ENCODE data around the gene SETD2. TPM values are rescaled to one million over a fixed set of nuclear protein-coding genes. Genes with fewer than 3 reads are reported as not detected.
"Not testable (repeated sequence)": the region's sequence is repeated elsewhere in the genome, so short reads cannot be mapped to it uniquely, and the experiment has no call there.

SETD2 gene, protein sequence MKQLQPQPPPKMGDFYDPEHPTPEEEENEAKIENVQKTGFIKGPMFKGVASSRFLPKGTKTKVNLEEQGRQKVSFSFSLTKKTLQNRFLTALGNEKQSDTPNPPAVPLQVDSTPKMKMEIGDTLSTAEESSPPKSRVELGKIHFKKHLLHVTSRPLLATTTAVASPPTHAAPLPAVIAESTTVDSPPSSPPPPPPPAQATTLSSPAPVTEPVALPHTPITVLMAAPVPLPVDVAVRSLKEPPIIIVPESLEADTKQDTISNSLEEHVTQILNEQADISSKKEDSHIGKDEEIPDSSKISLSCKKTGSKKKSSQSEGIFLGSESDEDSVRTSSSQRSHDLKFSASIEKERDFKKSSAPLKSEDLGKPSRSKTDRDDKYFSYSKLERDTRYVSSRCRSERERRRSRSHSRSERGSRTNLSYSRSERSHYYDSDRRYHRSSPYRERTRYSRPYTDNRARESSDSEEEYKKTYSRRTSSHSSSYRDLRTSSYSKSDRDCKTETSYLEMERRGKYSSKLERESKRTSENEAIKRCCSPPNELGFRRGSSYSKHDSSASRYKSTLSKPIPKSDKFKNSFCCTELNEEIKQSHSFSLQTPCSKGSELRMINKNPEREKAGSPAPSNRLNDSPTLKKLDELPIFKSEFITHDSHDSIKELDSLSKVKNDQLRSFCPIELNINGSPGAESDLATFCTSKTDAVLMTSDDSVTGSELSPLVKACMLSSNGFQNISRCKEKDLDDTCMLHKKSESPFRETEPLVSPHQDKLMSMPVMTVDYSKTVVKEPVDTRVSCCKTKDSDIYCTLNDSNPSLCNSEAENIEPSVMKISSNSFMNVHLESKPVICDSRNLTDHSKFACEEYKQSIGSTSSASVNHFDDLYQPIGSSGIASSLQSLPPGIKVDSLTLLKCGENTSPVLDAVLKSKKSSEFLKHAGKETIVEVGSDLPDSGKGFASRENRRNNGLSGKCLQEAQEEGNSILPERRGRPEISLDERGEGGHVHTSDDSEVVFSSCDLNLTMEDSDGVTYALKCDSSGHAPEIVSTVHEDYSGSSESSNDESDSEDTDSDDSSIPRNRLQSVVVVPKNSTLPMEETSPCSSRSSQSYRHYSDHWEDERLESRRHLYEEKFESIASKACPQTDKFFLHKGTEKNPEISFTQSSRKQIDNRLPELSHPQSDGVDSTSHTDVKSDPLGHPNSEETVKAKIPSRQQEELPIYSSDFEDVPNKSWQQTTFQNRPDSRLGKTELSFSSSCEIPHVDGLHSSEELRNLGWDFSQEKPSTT (N-terminal part only)
- total RNA-seq (2014; rRNA removed; shearing (Covaris generic)) (55.7 and 62.7 TPM in 2 replicates), total RNA-seq (2022) (74.5 and 79.3 TPM in 2 replicates), Bru-seq, nascent RNA (percentile 94 among the genes with signal in this experiment), BruChase-seq, experiment 1, labeled RNA remaining after a 6-hour chase (percentile 93 among the genes with signal in this experiment), BruChase-seq, experiment 2, labeled RNA remaining after a 2-hour chase (percentile 93 among the genes with signal in this experiment)
- long read RNA-seq, full-length matches to known transcripts: 1 of 30 reads
- long read RNA-seq, partial matches to known transcripts: 17 of 30 reads
- long read RNA-seq, other reads (novel, unspliced or antisense): 12 of 30 reads

- Histone ChIP-seq H4K20me1 (ENCODE audit: insufficient read depth, low read length) (peaks cover 30% of the 10 kb centered on the region), H3K4me3 (ENCODE audit: low read depth, low read length, poor library complexity, severe bottlenecking) (peak within 1 kb of the TSS; percentile 85), H3K9me3 (ENCODE audit: low read length) (no peaks in the 10 kb centered on the region), H3K9me2 (ENCODE audit: insufficient read depth, low read length) (no peaks in the 10 kb centered on the region), H3K4me2 (ENCODE audit: low read length) (peak within 1 kb of the TSS; percentile 81), H3K27ac (ENCODE audit: low read depth, low read length, poor library complexity, severe bottlenecking) (peak within 1 kb of the TSS; percentile 85), H2AFZ (ENCODE audit: low read length) (peak within 1 kb of the TSS; percentile 76; the same call in 1 of the 2 replicates), H3K79me2 (ENCODE audit: insufficient read depth, low read depth, low read length) (peaks cover 83% of the 10 kb centered on the region), H3K36me3 (ENCODE audit: insufficient read depth, low read length) (peaks cover 29% of the 10 kb centered on the region; the same call in 1 of the 2 replicates), H3K4me1 (ENCODE audit: insufficient read depth, low read length, poor library complexity, severe bottlenecking) (peaks cover 45% of the 10 kb centered on the region)
- CTCF ChIA-PET (ENCODE audit: unreplicated experiment): interaction anchor here (0.6 to 1.0 kb wide), 4 partner anchors 11 to 79 kb away, joined by 3 to 10 read pairs (median 4); no protein-coding TSS in a partner anchor
- DNase-seq (ENCODE audit: low spot score): peak; percentile 93
- intact Hi-C loops (cut with micrococcal nuclease; ENCODE audit: unreplicated experiment): loop anchor here (1.0 to 5.0 kb wide), 5 partner anchors 61 to 237 kb away; partner anchors contain the start of genes KIF9, KLHL18 and PTPN23
- BruUV-seq (replicated peaks): no TSS peak
- TF ChIP-seq CTCF (conservative IDR thresholded peaks at IDR 0.05; ENCODE audit: low read length): peak; percentile 79
- TF ChIP-seq EZH2phosphoT487 (IDR thresholded peaks at IDR 0.05; ENCODE audit: borderline replicate concordance, low read depth, low read length): no peak
- POLR2A ChIA-PET: interaction anchor here (0.9 to 2.6 kb wide), 7 partner anchors 11 to 217 kb away, joined by 3 to 11 read pairs (median 4); partner anchors contain the start of gene PTPN23
Observed at GRCh38 chr3:47164007-47164881, at the start of gene SETD2. TSS of gene SETD2 (minus strand) at chr3:47164113. CDS start at chr3:47163924, 189 bp downstream.

DNA sequence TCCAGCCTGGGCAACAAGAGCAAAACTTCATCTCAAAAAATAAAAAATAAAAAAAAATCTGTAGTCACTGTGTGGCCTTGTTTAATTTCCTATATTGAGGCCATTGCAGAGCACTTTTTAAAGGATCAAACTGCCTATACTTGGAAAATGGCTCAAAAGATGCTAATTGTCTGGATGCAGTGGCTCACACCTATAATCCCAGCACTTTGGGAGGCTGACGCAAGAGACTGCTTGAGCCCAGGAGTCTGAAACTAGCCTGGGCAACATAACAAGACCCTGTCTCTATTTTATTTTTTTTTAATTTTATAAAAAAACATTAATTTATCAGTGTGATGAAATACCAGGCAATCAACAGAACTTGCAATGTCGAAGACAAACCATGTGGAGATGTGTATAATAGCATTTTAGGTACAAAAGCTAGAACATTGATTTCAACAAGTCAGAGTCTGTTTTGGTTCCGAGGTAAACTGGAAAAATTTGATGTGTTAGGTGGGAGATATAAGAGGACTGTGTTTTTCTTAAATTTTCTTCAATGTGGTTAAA is 47.0 kb upstream of the SETD2 start:
- no peaks in the 10 kb centered on the region for H4K20me1 ChIP-seq (ENCODE audit: insufficient read depth, low read length)
- no peak overlapping the region for H3K4me3 ChIP-seq (ENCODE audit: low read depth, low read length, poor library complexity, severe bottlenecking)
- no peak overlapping the region for H2AFZ ChIP-seq (ENCODE audit: low read length)
- no peak overlapping the region for H3K27ac ChIP-seq (ENCODE audit: low read depth, low read length, poor library complexity, severe bottlenecking)
- H3K9me2 ChIP-seq (ENCODE audit: insufficient read depth, low read length): no peaks in the 10 kb centered on the region
- no peaks in the 10 kb centered on the region for H3K9me3 ChIP-seq (ENCODE audit: low read length)
- H3K4me1 ChIP-seq (ENCODE audit: insufficient read depth, low read length, poor library complexity, severe bottlenecking): no peaks in the 10 kb centered on the region
- CTCF ChIA-PET (ENCODE audit: unreplicated experiment): no interaction called here
- no peaks in the 10 kb centered on the region for H3K79me2 ChIP-seq (ENCODE audit: insufficient read depth, low read depth, low read length)
- POLR2A ChIA-PET: interaction anchor here (0.7 to 0.8 kb wide), 2 partner anchors 23 to 127 kb away, joined by 4 to 6 read pairs; no protein-coding TSS in a partner anchor
- H3K36me3 ChIP-seq (ENCODE audit: insufficient read depth, low read length): no peaks in the 10 kb centered on the region
- no TSS peak for BruUV-seq (replicated peaks)
- DNase-seq (ENCODE audit: low spot score): no peak
- TF ChIP-seq EZH2phosphoT487 (IDR thresholded peaks at IDR 0.05; ENCODE audit: borderline replicate concordance, low read depth, low read length): no peak
- TF ChIP-seq CTCF (conservative IDR thresholded peaks at IDR 0.05; ENCODE audit: low read length): no peak
- intact Hi-C loops (cut with micrococcal nuclease; ENCODE audit: unreplicated experiment): no loop called here
- H3K4me2 ChIP-seq (ENCODE audit: low read length): no peak overlapping the region

DNA sequence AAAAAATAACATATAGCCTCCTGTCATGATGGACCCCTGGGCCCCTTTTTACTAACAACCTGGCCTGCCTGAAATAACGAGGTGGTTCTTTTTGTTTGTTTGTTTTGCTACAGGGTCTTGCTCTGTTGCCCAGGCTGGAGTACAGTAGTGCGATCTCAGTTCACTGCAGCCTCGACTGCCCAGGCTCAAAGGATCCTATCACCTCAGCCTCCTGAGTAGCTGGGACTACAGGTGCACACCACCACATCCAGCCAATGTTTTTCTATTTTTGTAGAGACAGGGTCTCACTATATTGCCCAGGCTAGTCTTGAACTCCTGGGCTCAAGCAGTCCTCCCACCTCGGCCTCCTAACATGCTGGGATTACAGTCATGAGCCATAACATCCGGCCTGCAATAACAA is 42.1 kb upstream of the SETD2 start:
- H2AFZ ChIP-seq (ENCODE audit: low read length); intact Hi-C loops (cut with micrococcal nuclease; ENCODE audit: unreplicated experiment); H3K4me1 ChIP-seq (ENCODE audit: insufficient read depth, low read length, poor library complexity, severe bottlenecking); H3K4me3 ChIP-seq (ENCODE audit: low read depth, low read length, poor library complexity, severe bottlenecking); CTCF ChIA-PET (ENCODE audit: unreplicated experiment); H3K36me3 ChIP-seq (ENCODE audit: insufficient read depth, low read length); DNase-seq (ENCODE audit: low spot score); H3K4me2 ChIP-seq (ENCODE audit: low read length); H3K27ac ChIP-seq (ENCODE audit: low read depth, low read length, poor library complexity, severe bottlenecking); H3K9me3 ChIP-seq (ENCODE audit: low read length); BruUV-seq (replicated peaks); H3K79me2 ChIP-seq (ENCODE audit: insufficient read depth, low read depth, low read length); H3K9me2 ChIP-seq (ENCODE audit: insufficient read depth, low read length); H4K20me1 ChIP-seq (ENCODE audit: insufficient read depth, low read length): not testable (repeated sequence)
- POLR2A ChIA-PET: interaction anchor here (1.3 kb wide), 1 partner anchor 15 kb away, joined by 3 read pairs; no protein-coding TSS in a partner anchor
